SW480 (cell line): ENCODE data around the gene LSAMP.

Experiments
- DNase-seq: peaks from one replicate; pipeline ENCODE4 v3.0.0-alpha.2; 2016; ENCODE audit warnings: low spot score

The LSAMP gene

GRCh38 chr3:116051586-116051985 lies 393.7 kb downstream of the LSAMP start:
- DNase-seq: no peak

- no peak for DNase-seq
Observed at GRCh38 chr3:116051040-116051439, 394.2 kb downstream of the LSAMP start.

- DNase-seq: no peak
Observed at GRCh38 chr3:116050311-116050915, 394.9 kb downstream of the LSAMP start.

GRCh38 chr3:116048991-116049390 lies 396.3 kb downstream of the LSAMP start:
- DNase-seq: no peak

GRCh38 chr3:116046350-116046749 lies 398.9 kb downstream of the LSAMP start:
- DNase-seq: no peak

GRCh38 chr3:116045314-116045713 lies 400.0 kb downstream of the LSAMP start:
- no peak for DNase-seq

- DNase-seq: no peak
Observed at GRCh38 chr3:116040152-116040551, 405.1 kb downstream of the LSAMP start.

GRCh38 chr3:116039651-116039985 lies 405.7 kb downstream of the LSAMP start:
- DNase-seq: no peak

GRCh38 chr3:116038968-116039650 lies 406.2 kb downstream of the LSAMP start:
- no peak for DNase-seq

- DNase-seq: no peak
Observed at GRCh38 chr3:116037954-116038911, 407.1 kb downstream of the LSAMP start.

- no peak for DNase-seq
Observed at GRCh38 chr3:116035429-116035828, 409.9 kb downstream of the LSAMP start.

- no peak for DNase-seq
Observed at GRCh38 chr3:116034794-116035193, 410.5 kb downstream of the LSAMP start.

GRCh38 chr3:116034086-116034485 lies 411.2 kb downstream of the LSAMP start:
- DNase-seq: no peak

GRCh38 chr3:116033516-116033915 lies 411.8 kb downstream of the LSAMP start:
- DNase-seq: no peak

- DNase-seq: no peak
Observed at GRCh38 chr3:116032176-116032575, 413.1 kb downstream of the LSAMP start.

- no peak for DNase-seq
Observed at GRCh38 chr3:116030131-116030850, 415.0 kb downstream of the LSAMP start.

- DNase-seq: no peak
Observed at GRCh38 chr3:116029266-116029665, 416.0 kb downstream of the LSAMP start.

GRCh38 chr3:116028157-116028556 lies 417.1 kb downstream of the LSAMP start:
- no peak for DNase-seq

GRCh38 chr3:116020989-116021388 lies 424.3 kb downstream of the LSAMP start:
- DNase-seq: no peak

- DNase-seq: no peak
Observed at GRCh38 chr3:116020495-116020894, 424.8 kb downstream of the LSAMP start.

- DNase-seq: no peak
Observed at GRCh38 chr3:116019254-116019763, 426.0 kb downstream of the LSAMP start.

- DNase-seq: no peak
Observed at GRCh38 chr3:116018646-116019045, 426.6 kb downstream of the LSAMP start.
